Measurements from ENCODE around the gene TIGD4.
A peak's percentile ranks its signal among the peaks of the same experiment; 100 is the strongest.

The TIGD4 gene

DNA sequence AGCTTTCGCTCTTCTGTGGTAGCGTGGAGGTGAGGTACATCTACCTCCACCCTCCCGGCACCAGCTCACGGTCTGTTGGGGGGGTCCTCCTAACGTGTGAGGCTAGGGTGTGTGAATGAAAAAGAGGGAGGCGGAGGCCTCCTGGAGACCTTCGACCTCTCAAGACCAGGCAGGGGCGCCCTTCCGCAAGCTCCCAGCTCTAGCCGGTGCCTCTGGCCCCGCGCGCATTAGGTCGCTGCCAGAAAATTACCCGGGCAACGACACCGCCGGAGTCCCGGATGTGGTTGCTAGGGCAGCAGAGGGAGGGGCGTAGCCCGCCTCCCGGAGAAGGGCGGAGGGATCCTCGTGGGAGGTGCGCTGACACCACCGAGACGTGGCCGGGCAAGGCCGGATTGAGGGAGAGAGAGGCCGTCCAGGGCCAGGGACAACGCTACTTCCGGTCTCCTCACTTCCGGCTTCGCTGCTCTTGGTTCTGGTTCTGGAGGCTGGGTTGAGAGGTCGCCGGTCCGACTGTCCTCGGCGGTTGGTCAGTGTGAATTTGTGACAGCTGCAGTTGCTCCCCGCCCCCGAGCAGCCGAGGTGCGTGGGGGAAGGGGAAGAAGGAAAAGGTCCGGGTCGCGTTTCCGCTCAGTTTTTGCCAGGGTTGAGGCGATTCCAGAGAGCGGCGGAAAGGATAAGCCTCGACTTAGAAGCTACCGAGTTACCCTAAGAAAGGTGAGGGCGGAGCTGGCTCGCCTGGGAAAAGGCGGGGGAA is at the start of gene TIGD4, which contains the start of gene ARFIP1:
Gene TIGD4, minus strand, starts transcription at position 218 of the 754 bp plus-strand sequence. CDS start 8,726 bp downstream, outside the sequence.
Gene ARFIP1, plus strand, starts transcription at position 442 of the 754 bp plus-strand sequence. CDS start 49,680 bp downstream, outside the sequence.
- peak within 1 kb of the TSS; percentile 84 for H3K4me3 ChIP-seq (ENCODE audit: low read depth, low read length)
- in situ Hi-C loops (cut with HindIII; ENCODE audit: low sequenced_read_pairs): no loop called here
- TF ChIP-seq, protein P1, sequence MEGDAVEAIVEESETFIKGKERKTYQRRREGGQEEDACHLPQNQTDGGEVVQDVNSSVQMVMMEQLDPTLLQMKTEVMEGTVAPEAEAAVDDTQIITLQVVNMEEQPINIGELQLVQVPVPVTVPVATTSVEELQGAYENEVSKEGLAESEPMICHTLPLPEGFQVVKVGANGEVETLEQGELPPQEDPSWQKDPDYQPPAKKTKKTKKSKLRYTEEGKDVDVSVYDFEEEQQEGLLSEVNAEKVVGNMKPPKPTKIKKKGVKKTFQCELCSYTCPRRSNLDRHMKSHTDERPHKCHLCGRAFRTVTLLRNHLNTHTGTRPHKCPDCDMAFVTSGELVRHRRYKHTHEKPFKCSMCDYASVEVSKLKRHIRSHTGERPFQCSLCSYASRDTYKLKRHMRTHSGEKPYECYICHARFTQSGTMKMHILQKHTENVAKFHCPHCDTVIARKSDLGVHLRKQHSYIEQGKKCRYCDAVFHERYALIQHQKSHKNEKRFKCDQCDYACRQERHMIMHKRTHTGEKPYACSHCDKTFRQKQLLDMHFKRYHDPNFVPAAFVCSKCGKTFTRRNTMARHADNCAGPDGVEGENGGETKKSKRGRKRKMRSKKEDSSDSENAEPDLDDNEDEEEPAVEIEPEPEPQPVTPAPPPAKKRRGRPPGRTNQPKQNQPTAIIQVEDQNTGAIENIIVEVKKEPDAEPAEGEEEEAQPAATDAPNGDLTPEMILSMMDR (IDR thresholded peaks at IDR 0.05; ENCODE audit: low read depth, low read length, missing control alignments): peak; percentile 15
- DNase-seq (ENCODE audit: low read depth): peak; percentile 90

DNA sequence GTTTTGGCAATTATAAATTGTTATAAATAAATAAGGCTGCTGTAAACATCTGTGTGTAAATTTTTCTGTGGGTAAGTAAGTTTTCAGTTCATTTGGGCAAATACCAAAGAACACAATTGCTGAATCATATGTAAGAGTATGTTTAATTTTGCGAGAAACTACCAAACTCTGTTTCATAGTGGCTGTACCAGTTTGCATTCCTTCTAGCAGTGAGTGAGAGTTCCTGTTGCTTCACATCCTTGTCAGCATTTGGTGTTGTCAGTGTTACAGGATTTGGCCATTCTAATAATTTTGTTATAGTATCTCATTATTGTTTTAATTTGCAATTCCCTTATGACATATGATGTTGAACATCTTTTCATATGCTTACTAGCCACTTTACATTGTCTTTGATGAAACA is 48.6 kb upstream of the TIGD4 start:
- TF ChIP-seq, protein P1 (IDR thresholded peaks at IDR 0.05; ENCODE audit: low read depth, low read length, missing control alignments): no peak
- in situ Hi-C loops (cut with HindIII; ENCODE audit: low sequenced_read_pairs): no loop called here
- no peak for DNase-seq (ENCODE audit: low read depth)
- no peak overlapping the region for H3K4me3 ChIP-seq (ENCODE audit: low read depth, low read length)

DNA sequence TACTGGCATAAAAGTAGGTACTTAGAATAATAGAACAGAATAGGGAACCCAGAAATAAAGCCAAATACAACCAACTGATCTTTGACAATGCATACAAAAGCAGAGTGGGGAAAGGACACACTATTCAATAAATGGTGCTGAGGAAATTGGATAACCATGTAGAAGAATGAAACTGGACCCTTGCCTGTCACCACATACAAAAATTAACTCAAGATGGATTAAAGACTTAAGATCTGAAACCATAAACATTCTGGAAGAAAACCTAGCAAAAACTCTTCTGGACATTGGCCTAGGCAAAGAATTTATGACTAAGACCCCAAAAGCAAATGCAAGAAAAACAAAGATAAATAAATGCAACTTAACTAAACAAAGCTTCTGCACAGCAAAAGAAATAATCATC is 45.8 kb upstream of the TIGD4 start:
- no peak overlapping the region for H3K4me3 ChIP-seq (ENCODE audit: low read depth, low read length)
- in situ Hi-C loops (cut with HindIII; ENCODE audit: low sequenced_read_pairs): no loop called here
- peak; percentile 32 for DNase-seq (ENCODE audit: low read depth)
- TF ChIP-seq, protein P1 (IDR thresholded peaks at IDR 0.05; ENCODE audit: low read depth, low read length, missing control alignments): no peak

DNA sequence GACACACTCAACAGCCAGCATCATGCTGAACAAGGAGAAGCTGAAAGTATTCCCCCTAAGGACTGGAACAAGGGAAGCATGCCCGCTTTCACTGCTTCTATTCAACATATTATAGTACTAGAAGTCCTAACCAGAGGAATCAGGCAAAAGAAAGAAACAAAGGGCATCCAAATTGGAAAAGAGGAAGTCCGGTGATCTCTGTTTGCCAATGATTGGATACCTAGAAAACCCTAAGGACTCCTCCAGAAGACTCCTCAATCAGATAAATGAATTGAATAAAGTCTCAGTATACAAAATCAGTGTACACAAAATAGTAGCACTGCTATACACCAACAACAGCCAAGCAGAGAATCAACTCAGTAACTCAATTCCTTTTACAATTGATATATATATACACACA is 45.0 kb upstream of the TIGD4 start:
- no peak for DNase-seq (ENCODE audit: low read depth)
- in situ Hi-C loops (cut with HindIII; ENCODE audit: low sequenced_read_pairs): no loop called here
- TF ChIP-seq, protein P1 (IDR thresholded peaks at IDR 0.05; ENCODE audit: low read depth, low read length, missing control alignments): no peak
- no peak overlapping the region for H3K4me3 ChIP-seq (ENCODE audit: low read depth, low read length)

DNA sequence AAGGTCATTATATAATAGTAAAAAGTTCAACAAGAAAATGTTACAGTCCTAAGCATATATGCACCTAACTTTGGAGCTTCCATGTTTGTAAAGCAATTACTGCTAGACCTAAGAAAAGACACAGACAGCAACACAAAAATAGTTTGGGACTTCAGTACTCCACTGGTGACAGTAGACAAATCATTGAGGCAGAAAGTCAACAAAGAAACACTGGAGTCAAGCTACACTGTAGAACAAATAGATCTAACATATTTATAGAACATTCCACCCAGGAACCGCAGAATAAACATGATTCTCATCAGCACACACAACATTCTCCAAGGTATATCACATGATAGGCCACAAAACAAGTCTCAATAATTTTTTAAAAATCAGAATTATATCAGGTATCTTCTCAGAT is 42.8 kb upstream of the TIGD4 start:
- in situ Hi-C loops (cut with HindIII; ENCODE audit: low sequenced_read_pairs): no loop called here
- TF ChIP-seq, protein P1 (IDR thresholded peaks at IDR 0.05; ENCODE audit: low read depth, low read length, missing control alignments): no peak
- DNase-seq (ENCODE audit: low read depth): no peak
- no peak overlapping the region for H3K4me3 ChIP-seq (ENCODE audit: low read depth, low read length)

DNA sequence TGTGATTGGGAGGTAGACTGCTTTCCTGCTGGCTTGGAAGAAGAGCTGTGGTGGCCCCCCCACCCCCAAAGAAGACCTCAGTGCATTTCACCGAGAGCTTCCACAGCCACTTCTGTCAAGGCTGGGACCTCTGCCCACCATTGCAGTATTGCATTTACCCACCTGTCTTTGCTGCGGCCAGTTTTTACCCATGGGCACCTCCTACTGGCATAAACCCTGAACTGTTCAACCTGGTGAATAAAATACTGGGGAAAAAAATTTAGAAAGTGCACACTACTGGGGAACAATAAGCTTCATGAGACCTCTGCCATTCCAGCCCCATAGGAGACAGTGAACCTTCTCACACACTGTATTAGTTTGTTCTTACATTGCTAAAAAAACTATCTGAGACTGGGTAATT is 40.5 kb upstream of the TIGD4 start:
- in situ Hi-C loops (cut with HindIII; ENCODE audit: low sequenced_read_pairs): no loop called here
- no peak for DNase-seq (ENCODE audit: low read depth)
- TF ChIP-seq, protein P1 (IDR thresholded peaks at IDR 0.05; ENCODE audit: low read depth, low read length, missing control alignments): no peak
- no peak overlapping the region for H3K4me3 ChIP-seq (ENCODE audit: low read depth, low read length)
